ENCODE results near the gene INTS1.

INTS1 gene

GRCh38 chr7:1495564-1496242 is 8.5 kb downstream of the INTS1 start:
- Mint-ChIP-seq H3K36me3 (ENCODE audit: low read depth) (peaks cover 71% of the 10 kb centered on the region), H3K4me3 (no peak overlapping the region), H3K4me1 (ENCODE audit: low read depth) (no peaks in the 10 kb centered on the region), H3K27me3 (no peaks in the 10 kb centered on the region), H3K9me3 (no peaks in the 10 kb centered on the region), H3K27ac (no peak overlapping the region)
- no peak for DNase-seq

- H3K4me1 Mint-ChIP-seq (ENCODE audit: low read depth), result no peaks in the 10 kb centered on the region
- peaks cover 70% of the 10 kb centered on the region for H3K36me3 Mint-ChIP-seq (ENCODE audit: low read depth)
- no peak overlapping the region for H3K4me3 Mint-ChIP-seq
- no peak for DNase-seq
- no peaks in the 10 kb centered on the region for H3K27me3 Mint-ChIP-seq
- no peak overlapping the region for H3K27ac Mint-ChIP-seq
- no peaks in the 10 kb centered on the region for H3K9me3 Mint-ChIP-seq
Measured at GRCh38 chr7:1494866-1495563, 9.2 kb downstream of the INTS1 start.

GRCh38 chr7:1494447-1494846 is 9.7 kb downstream of the INTS1 start:
- DNase-seq, result no peak
- no peaks in the 10 kb centered on the region for H3K9me3 Mint-ChIP-seq
- H3K4me1 Mint-ChIP-seq (ENCODE audit: low read depth), result no peaks in the 10 kb centered on the region
- H3K4me3 Mint-ChIP-seq, result no peak overlapping the region
- H3K27me3 Mint-ChIP-seq, result no peaks in the 10 kb centered on the region
- H3K27ac Mint-ChIP-seq, result no peak overlapping the region
- H3K36me3 Mint-ChIP-seq (ENCODE audit: low read depth), result peaks cover 71% of the 10 kb centered on the region

GRCh38 chr7:1493571-1493970 is 10.6 kb downstream of the INTS1 start:
- Mint-ChIP-seq H3K27me3 (no peaks in the 10 kb centered on the region), H3K36me3 (ENCODE audit: low read depth) (peaks cover 80% of the 10 kb centered on the region), H3K27ac (no peak overlapping the region), H3K9me3 (no peaks in the 10 kb centered on the region), H3K4me1 (ENCODE audit: low read depth) (no peaks in the 10 kb centered on the region), H3K4me3 (no peak overlapping the region)
- DNase-seq, result no peak

- no peaks in the 10 kb centered on the region for H3K27me3 Mint-ChIP-seq
- DNase-seq, result no peak
- H3K4me3 Mint-ChIP-seq, result no peak overlapping the region
- no peaks in the 10 kb centered on the region for H3K9me3 Mint-ChIP-seq
- H3K4me1 Mint-ChIP-seq (ENCODE audit: low read depth), result no peaks in the 10 kb centered on the region
- peaks cover 81% of the 10 kb centered on the region for H3K36me3 Mint-ChIP-seq (ENCODE audit: low read depth)
- no peak overlapping the region for H3K27ac Mint-ChIP-seq
Measured at GRCh38 chr7:1493129-1493528, 11.1 kb downstream of the INTS1 start.

GRCh38 chr7:1492640-1493039 is 11.5 kb downstream of the INTS1 start:
- Mint-ChIP-seq H3K27ac (no peak overlapping the region), H3K9me3 (no peaks in the 10 kb centered on the region), H3K36me3 (ENCODE audit: low read depth) (peaks cover 81% of the 10 kb centered on the region), H3K4me1 (ENCODE audit: low read depth) (no peaks in the 10 kb centered on the region), H3K4me3 (no peak overlapping the region), H3K27me3 (no peaks in the 10 kb centered on the region)
- DNase-seq, result no peak

GRCh38 chr7:1492221-1492620 is 12.0 kb downstream of the INTS1 start:
- Mint-ChIP-seq H3K27me3 (no peaks in the 10 kb centered on the region), H3K4me3 (no peak overlapping the region), H3K9me3 (no peaks in the 10 kb centered on the region), H3K36me3 (ENCODE audit: low read depth) (peaks cover 78% of the 10 kb centered on the region), H3K27ac (no peak overlapping the region), H3K4me1 (ENCODE audit: low read depth) (no peaks in the 10 kb centered on the region)
- no peak for DNase-seq

- DNase-seq, result no peak
- Mint-ChIP-seq H3K4me1 (ENCODE audit: low read depth) (no peaks in the 10 kb centered on the region), H3K27ac (no peak overlapping the region), H3K9me3 (no peaks in the 10 kb centered on the region), H3K27me3 (no peaks in the 10 kb centered on the region), H3K4me3 (no peak overlapping the region), H3K36me3 (ENCODE audit: low read depth) (peaks cover 75% of the 10 kb centered on the region)
Measured at GRCh38 chr7:1490837-1491236, 13.4 kb downstream of the INTS1 start.

- Mint-ChIP-seq H3K27ac (no peak overlapping the region), H3K27me3 (no peaks in the 10 kb centered on the region), H3K36me3 (ENCODE audit: low read depth) (peaks cover 79% of the 10 kb centered on the region), H3K4me1 (ENCODE audit: low read depth) (no peaks in the 10 kb centered on the region), H3K4me3 (no peak overlapping the region), H3K9me3 (no peaks in the 10 kb centered on the region)
- DNase-seq, result no peak
Measured at GRCh38 chr7:1489336-1489735, 14.9 kb downstream of the INTS1 start.

- Mint-ChIP-seq H3K4me1 (ENCODE audit: low read depth) (no peaks in the 10 kb centered on the region), H3K4me3 (no peak overlapping the region), H3K9me3 (no peaks in the 10 kb centered on the region), H3K27me3 (no peaks in the 10 kb centered on the region), H3K27ac (no peak overlapping the region), H3K36me3 (ENCODE audit: low read depth) (peaks cover 82% of the 10 kb centered on the region)
- DNase-seq, result no peak
Measured at GRCh38 chr7:1488016-1488415, 16.2 kb downstream of the INTS1 start.

- Mint-ChIP-seq H3K36me3 (ENCODE audit: low read depth) (peaks cover 84% of the 10 kb centered on the region), H3K27ac (no peak overlapping the region), H3K9me3 (no peaks in the 10 kb centered on the region), H3K27me3 (no peaks in the 10 kb centered on the region), H3K4me3 (no peak overlapping the region), H3K4me1 (ENCODE audit: low read depth) (no peaks in the 10 kb centered on the region)
- no peak for DNase-seq
Measured at GRCh38 chr7:1487466-1487865, 16.7 kb downstream of the INTS1 start.

GRCh38 chr7:1486571-1486970 is 17.6 kb downstream of the INTS1 start:
- H3K9me3 Mint-ChIP-seq, result no peaks in the 10 kb centered on the region
- peaks cover 82% of the 10 kb centered on the region for H3K36me3 Mint-ChIP-seq (ENCODE audit: low read depth)
- no peaks in the 10 kb centered on the region for H3K4me1 Mint-ChIP-seq (ENCODE audit: low read depth)
- no peaks in the 10 kb centered on the region for H3K27me3 Mint-ChIP-seq
- H3K27ac Mint-ChIP-seq, result no peak overlapping the region
- H3K4me3 Mint-ChIP-seq, result no peak overlapping the region
- no peak for DNase-seq

GRCh38 chr7:1485156-1485555 is 19.0 kb downstream of the INTS1 start:
- H3K27ac Mint-ChIP-seq, result no peak overlapping the region
- no peaks in the 10 kb centered on the region for H3K9me3 Mint-ChIP-seq
- no peaks in the 10 kb centered on the region for H3K27me3 Mint-ChIP-seq
- DNase-seq, result no peak
- H3K36me3 Mint-ChIP-seq (ENCODE audit: low read depth), result peaks cover 76% of the 10 kb centered on the region
- H3K4me3 Mint-ChIP-seq, result no peak overlapping the region
- H3K4me1 Mint-ChIP-seq (ENCODE audit: low read depth), result no peaks in the 10 kb centered on the region

- Mint-ChIP-seq H3K27me3 (no peaks in the 10 kb centered on the region), H3K4me3 (no peak overlapping the region), H3K4me1 (ENCODE audit: low read depth) (no peaks in the 10 kb centered on the region), H3K27ac (no peak overlapping the region), H3K9me3 (no peaks in the 10 kb centered on the region), H3K36me3 (ENCODE audit: low read depth) (peaks cover 74% of the 10 kb centered on the region)
- DNase-seq, result no peak
Measured at GRCh38 chr7:1484569-1484968, 19.6 kb downstream of the INTS1 start.

All from activated T-cell treated with anti-CD3 and anti-CD28 coated beads, Interleukin-2, amount 50 U/mL, for 24 hours (primary cell).